ENCODE measurements around the gene TFCP2L1.
"Not testable (repeated sequence)": the region's sequence is repeated elsewhere in the genome, so short reads cannot be mapped to it uniquely, and the experiment has no call there.

The TFCP2L1 gene

DNA sequence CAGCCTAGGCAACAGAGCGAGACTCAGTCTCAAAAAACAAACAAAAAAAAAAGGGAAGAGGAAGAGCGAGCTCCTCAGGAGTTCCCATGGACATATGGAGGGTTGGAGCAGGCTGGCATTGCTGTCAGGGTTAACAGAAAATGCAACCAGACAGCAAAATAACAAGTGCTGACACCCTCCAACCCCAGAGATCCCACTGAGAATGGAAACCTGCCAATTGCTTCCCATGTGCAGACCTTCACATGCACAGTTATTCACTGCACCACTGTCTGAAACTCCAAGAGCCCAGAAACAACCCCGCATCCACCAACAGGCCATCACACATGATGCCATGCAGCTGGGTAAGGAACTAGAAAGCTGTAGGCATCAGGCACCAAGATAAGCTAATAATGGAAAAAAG, 43.5 kb downstream of the TFCP2L1 start:
- DNase-seq, result no peak

DNA sequence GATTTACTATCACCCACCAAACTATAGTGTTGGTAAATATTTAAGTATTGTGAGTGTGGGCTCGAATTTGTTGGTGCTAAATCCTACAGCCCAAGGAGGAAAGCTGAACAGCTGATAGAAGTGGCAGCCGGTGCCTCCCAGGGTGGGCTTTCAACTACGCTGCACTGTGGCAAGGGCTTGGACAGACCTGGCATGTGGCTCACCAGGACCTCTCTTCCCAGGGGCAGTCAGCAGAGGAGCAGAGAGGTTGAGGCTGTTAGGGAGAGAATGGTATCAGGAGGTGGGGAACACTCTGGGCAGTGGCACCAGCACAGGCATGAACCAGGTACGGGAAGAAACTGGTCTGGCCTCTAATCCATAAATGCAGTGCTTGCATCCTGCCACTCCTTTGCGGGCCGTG, 44.6 kb downstream of the TFCP2L1 start:
- no peak for DNase-seq

DNA sequence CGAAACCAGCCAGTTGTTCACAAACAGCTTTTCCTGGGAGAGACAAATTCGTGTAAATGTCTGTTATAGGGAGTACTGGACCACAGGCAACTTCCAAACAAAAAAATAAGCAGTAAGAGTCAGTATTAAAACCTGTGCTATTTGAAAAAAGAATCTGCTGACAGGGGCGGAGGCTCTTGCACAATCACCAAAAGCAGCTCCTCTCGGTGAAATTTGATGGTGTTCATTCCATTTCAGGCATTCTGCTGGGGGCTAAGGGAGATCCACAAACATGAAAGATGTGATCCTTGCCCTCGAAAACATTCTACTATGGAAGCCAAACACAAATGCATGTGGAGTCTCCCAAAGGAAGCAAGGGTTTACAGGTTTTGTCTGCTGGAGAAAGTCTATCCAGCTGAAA, 45.0 kb downstream of the TFCP2L1 start:
- no peak for DNase-seq

DNA sequence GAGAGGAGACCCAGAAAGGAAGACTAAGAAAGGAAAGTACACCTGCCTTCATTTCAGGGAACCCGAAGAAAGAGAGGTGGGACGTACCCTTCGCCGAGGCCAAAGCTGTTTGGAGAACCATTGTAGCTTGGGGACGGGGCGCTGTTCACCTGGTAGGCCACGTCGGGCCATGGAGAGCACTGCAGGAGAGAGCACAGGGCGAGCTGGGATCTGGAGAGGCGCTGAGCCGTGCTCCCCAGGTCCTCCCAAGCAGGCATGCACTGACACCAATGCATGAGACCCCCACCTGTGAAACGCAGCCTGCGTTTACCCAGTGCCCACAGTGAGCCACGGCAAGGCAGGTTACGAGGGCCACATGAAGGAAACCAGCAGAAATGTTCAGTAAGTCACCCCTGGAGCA, 45.5 kb downstream of the TFCP2L1 start:
- DNase-seq, result no peak

DNA sequence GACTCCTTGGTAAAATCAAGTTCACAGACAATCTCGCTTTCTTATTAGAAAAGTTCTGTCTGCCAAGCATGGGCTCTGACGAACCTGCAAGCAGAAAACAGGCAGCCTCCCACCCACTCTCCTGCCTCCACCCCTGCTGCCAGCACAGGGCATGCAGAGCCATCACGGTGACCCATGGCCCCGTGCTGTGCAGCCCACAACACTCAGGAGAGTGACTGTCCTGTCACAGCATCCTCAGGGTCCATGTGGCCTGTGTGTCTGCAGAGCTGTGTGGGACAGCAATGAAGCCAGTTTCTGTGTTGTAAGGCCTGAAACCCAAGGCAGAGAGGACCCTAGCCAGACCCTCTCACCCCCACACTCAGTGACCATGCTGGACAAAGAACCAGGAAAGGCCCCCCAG, 46.2 kb downstream of the TFCP2L1 start:
- DNase-seq, result no peak

DNA sequence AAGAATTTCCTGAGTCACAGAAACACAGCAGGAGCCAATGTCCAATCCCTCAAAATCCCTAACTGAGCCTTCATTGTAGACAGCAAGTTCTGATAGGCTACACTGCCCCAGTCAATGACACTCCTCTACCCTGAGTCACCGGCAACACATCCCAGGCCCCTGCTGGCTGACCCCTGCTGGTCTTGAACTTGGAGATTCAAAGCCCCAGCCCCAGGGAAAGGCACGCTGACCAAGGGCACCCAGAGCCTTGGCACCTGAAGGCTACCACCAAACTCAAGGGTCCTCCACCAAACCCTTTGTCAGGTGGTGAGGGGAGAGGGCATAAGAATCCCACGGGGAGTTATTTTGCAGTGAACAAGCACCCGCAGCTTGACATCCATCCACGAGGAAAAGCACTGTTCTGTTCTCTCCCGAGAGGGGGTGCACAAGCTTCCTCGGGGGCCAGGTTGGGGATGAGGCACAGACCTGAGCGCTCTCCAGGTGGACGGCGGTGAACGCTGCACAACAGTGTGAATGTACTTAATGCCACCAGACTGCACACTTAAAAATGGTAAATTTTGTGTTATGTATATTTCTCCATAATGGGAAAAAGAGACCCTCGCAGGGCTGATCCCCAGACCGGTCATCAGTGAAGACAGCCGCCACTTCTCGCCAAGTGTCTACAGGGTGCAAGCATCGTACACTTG, 46.9 kb downstream of the TFCP2L1 start:
- no peak for DNase-seq

DNA sequence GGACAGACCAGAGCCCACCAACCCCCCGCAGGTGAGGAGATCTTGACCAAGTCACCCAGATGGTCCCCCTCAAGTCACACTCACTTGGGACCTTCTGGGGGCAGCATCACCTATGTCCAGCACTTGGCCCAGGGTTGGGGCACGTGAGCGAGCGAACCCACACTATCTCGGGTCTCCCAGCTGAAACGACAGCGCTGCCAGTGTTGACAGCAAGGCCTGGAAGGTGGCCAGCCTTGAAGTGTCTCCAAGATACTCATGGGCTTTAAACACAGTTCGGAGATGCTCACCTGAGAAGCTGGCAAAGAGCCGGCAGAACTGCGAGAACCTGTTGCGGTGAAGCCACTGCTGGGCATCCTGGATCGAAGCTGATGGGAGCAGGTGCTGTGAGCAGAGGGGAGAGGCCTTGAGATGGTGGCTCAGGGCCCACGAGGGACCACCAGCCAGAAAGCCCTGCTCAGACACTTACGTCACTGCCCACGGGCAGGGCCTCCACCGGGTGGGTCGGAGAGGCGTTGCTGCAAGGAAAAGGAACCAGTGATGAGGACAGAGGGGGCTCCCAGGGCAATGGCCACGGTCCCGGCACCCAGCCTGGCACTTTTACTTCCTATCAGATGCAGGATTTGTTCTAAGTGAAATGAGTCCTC, 47.5 kb downstream of the TFCP2L1 start:
- no peak for DNase-seq

DNA sequence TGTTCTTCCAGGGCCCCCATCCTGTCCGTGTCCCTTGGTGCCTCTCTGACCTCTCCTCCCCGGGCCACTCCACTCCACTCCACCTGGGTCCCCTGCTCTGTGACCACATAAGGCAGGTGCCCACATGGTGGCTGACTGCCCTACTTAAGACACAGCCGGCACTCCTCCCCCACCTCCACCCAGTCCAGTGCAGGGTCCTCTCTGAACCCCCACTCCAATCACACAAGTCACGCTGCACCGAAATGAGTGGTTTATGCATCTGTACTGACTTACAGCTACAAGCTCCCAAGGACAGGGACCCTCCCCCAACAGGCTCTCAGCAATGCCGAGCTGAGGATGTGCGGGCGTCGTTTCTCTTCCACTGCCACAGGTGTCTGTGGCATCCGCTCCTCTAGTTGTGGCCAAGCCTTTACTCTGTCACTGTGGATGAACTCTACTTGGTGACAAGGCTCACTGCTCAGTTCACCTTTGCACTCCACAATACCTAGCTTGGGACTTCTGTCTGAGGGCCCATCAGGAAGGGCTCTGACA, 48.3 kb downstream of the TFCP2L1 start:
- no peak for DNase-seq

DNA sequence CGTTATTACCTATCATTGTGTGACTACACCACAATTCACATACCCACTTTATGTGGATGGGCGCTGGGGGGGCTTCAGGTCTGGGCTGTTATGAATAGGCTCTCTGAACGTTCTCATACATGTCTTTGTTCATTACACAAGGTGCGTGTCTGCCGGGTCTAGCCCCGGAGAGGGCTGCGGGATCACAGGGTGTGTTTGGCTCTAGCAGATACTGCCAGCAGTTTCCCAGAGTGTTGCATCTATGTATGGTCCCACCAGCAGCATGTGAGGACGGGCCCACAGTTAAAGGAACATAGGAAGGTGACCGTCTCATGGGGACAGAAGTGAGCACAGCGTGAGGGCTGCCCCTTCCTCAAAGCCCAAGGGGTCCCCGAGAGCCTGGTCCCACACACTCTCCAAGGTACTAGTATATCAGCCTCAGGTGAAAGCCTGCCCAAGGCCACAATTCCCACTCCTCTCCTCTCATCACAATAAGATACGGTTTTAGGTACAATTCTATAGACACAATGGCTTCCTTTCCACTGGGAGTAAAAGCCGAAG, 48.8 kb downstream of the TFCP2L1 start:
- DNase-seq, result no peak

DNA sequence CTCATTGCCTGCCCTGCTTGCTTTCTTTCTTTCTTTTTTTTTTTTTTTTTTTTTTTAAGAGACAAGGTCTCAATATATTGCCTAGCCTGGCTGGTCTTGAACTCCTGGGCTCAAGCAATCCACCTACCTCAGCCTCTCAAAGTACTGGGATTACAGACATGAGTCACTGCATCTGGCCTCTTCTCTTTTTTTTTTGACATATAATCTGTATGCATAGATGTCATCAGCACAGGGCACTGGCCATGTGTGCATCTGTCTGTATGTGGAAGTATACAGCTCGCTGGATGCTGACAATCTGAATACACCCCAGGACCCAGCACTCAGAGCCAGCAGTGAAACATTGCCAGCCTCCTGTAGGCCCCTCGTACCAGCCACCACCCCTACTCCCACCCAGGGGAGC, 49.5 kb downstream of the TFCP2L1 start:
- DNase-seq, result no peak

DNA sequence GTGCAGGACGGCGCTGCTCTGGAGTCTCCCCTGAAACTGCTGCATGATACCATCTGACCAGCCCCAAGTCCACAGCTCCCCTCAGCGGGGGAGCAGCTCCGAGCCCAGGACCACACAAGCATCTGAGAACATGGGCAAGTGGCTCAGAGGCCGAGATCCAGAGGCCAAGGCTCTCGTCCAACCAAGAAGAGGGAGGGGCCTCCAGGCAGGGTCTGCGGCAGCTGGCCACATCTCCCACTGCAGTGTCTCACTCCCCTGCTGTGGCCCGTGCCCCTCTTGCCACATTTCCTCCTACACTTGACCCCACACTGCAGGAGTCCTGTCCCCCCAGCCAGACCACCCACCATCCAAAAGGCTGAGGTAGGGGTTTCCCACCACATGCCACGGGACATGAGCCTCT, 50.2 kb downstream of the TFCP2L1 start:
- DNase-seq, result no peak

DNA sequence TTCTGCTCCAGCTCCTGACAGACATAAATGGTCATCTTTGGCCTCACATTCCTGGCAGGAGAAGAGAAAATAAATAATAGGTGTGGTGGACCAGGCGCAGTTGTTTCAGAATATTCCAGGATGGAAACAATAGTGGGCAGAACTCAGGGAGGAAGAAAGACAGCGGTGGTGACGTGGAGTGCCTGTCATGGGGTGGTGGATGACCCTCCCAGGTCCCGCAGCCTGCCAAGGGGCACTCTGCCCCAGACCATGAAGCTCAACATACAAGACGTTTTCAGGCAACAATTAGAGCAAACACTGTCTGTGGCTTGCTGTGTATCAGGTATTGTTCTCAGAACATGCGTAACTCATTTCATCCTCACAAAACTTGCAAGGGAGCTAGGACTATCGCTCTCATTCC, 50.9 kb downstream of the TFCP2L1 start:
- no peak for DNase-seq

DNA sequence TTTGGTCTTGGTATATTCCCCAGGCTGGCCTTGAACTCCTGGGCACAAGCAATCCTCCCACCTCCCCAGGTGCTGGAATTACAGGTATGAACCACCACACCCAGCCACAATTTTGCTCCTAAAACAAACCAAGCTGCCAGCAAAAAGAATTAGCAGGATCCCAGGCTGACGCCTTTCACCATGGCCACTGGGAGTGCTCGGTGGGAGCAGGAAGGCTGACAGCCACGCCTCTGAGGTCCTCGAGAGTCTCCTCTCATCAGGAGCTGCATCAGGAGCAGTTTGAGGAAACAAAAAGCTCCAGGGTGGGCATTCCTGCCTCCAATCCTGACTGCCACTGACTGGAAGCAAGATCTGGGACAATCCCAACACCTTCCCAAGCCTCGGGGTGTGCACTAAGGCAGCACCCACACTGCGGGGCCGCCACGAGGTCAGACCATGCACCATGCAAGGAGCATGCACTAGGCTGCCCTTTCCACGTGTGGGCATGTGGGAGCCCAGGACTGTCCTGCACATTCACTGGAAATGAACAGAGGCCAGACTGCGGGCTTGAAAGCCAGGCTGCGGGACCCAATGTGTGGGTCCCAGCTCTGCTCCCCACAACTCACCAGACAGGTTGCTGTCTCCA, 51.4 kb downstream of the TFCP2L1 start:
- no peak for DNase-seq

DNA sequence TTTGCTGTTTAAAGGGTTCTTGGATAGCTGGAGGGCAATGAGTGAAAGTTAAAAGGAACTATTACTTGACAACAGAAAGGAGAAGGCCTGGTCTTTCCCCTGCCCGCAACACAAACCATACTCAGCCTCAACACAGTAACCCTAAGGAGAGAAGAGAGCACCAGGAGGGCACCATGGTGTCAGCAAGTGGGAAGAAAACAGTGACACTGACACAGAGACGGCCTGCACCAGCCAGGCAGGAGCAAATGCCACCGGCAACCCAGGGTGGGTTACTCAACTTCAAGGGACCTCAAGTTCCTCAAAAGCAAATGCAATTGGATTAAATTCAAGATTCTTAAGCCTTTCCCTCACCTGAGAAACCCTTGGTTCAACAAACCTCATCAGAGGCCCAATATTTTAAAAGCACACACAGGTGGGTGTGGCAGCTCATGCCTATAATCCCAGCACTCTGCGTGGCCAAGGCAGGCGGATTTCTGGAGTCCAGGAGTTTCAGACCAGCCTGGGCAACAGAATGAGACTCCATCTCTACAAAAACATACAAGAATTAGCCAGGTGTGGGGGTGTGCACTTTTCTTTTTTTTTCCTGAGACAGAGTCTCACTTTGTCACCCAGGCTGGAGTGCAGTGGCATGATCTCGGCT, 52.3 kb downstream of the TFCP2L1 start:
- DNase-seq, result no peak

DNA sequence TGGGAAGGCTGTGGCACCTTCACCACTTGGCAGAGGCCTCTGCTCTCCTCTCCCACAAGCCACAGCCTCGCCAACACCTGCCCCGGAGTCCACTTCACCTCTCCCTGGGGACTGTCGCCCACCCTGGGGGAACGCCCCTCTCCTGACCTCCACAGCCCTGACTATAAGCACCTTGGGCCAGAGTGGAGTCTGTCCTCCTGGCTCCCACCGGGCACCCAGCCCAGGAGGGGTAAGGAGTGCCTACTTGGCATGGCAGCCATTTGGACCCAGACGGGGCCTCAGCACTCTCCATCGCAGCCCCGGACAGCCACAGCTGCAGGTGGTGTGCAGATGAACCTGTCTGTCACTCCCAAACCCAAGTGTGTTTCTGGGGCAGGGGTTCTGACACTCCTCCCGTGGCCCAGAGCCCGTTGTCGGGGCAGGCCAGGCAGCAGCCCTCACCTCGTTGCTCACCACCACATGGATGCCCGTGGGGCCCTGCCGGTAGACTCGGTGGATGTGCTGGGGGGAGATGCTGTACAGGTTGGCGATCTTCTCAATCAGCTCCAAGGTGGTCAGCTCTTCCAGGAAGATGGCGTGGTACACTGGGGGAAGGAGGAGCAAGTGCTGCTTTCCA, 53.5 kb downstream of the TFCP2L1 start:
- DNase-seq, result no peak

DNA sequence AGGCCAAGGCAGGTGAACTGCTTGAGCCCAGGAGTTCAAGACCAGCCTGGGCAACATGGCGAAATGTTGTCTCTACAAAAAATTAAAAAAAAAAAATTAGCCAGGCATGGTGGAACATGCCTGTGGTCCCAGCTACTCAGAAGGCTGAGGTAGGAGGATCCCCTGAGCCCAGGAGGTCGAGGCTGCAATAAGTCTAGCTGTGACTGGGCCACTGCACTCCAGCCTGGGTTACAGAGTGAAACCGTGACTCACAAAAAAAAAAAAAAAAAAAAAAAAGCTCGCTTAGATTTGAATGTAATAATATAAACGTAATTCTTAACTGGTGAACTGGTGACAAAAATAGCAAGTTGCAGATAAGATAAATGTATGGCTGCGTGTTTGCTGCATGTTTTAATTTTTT, 56.5 kb downstream of the TFCP2L1 start:
- no peak for DNase-seq

DNA sequence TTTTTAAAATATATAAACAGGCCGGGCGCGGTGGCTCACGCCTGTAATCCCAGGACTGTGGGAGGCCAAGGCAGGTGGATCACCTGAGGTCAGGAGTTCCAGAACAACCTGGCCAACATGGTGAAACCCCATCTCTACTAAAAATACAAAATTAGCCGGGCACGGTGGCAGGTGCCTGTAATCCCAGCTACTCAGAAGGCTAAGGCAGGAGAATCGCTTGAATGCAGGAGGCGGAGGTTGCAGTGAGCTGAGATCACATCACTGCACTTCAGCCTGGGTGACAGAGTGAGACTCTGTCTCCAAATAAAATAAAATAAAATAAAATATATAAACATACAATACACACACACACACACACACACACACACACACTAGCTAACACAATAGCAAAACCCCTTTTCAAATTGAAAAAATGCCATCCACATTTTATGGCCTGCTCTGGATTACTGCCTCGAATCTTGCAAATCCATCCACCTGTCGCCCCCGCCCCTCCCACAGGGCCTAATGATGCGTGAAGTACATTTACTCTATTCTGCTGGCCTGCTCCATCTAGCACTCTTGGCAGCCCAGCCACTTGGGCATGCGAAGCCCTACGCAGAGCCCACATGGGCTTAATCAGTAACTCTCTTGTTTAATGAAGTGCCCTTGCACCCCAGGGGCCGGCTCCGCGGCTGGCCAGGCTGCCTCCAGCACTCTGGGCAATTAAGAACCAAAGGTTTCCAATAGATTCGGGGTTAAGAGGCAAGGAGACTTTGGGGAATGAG, 57.4 kb downstream of the TFCP2L1 start:
- DNase-seq, result not testable (repeated sequence)

DNA sequence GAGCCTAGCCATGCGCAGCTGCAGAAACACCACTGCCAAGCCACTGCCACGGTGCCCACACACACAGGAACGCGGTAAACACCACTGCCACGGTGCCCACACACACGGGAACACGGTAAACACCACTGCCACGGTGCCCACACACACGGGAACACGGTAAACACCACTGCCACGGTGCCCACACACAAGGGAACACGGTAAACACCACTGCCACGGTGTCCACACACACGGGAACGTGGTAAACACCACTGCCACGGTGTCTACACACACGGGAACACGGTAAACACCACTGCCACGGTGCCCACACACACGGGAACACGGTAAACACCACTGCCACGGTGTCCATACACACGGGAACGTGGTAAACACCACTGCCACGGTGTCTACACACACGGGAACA, 59.3 kb downstream of the TFCP2L1 start:
- DNase-seq, result not testable (repeated sequence)

DNA sequence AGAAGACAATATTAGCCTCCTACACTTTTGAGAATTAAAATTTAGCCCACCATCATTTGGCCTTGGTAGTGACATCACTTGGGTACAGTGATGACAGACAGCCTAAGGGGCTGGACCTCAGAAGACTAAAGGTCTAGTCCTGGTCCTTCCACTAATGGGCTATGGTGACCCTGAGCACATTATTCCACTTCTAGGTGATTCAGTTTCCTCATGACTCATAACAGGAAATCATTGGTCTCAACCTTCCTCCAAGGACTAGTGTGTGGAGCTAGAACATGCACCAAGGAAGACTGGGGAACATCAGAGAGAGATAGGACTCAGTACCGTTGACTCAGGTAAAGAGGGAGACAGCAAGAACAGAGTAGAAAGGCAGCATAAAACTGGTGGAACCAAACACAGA, 64.0 kb downstream of the TFCP2L1 start:
- DNase-seq, result no peak

DNA sequence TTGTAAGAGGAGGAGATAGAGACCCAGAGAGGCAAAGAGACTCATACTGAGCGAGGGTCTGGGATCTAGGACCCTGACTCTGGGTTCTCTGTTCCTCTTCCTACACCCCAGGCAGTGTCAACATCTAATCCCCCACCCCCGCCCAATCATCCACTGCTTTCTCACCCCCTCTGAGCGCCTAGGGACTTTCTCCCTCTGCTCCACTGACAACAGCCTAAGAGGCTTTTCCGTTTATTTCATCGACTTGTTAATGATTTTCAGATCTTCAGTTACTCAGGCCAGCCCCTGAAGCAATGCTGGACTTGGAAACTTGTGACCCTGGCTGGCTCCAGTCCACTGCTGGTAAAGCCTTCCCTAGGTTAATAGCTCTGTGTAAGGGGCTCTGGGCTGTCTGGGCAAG, 65.1 kb downstream of the TFCP2L1 start:
- DNase-seq, result no peak

DNA sequence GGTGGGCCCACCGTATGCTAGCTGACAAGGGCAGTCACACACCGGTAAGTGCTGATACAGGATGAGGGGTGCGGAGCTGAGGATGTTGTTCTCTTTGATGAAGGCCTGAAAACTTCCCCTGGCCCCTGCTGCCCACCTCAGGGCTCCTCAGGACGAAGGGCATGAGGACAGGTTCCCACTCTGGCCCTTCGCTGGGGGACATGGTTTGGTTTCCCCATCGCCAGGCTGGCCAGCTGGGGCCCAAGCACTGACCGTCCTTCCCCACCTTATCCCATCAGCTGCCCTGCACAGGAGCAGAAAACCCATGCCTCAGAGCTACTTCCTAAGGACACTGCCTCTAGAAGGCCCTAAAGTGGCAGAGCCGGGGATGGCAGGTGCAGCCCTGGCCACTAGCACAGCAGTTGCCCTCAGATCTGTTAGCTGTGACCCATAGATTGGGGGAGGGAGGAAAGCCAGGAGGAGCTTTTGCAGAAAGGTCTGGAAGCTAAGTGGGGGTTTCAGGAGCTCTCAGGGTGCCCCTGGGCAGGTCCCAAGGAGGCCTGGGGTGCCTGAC, 66.5 kb downstream of the TFCP2L1 start:
- no peak for DNase-seq

DNA sequence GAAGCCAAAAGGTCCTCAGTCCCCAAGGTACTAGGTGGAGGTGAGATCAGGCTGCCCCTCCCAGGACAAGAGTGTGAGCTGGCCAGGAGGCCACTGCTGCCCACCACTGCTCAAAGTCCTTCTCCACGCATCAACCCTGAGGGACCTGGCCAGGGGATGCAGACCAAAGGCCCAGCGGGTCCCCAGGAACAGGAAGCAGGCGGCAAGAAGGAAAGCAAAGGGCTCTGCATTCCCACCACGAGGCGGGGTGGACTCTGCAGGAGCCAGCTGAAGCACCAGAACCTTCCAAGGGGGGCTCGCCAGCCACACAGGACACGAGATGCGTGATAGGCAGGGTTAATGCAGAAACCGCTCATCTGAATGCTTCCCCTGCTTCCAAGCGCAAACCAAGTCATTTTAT, 67.4 kb downstream of the TFCP2L1 start:
- no peak for DNase-seq

All from NCI-H1048 (cell line).